ENCODE results near the gene MYO5A. TPM values are rescaled to one million over a fixed set of nuclear protein-coding genes. Genes with fewer than 3 reads are reported as not detected.
"Not testable (repeated sequence)": the region's sequence is repeated elsewhere in the genome, so short reads cannot be mapped to it uniquely, and the experiment has no call there.

MYO5A gene
- total and polyA plus RNA-seq, 2 donors (not counting 1 experiment from before 2014, with no cell fraction given), result 32.9 to 41.9 TPM

GRCh38 chr15:52552303-52552702 is 23.6 kb upstream of the MYO5A start:
- H4K20me1 ChIP-seq (ENCODE audit: control insufficient read depth, extremely low read depth, insufficient read depth, low read length), result no peaks in the 10 kb centered on the region
- H3K9me3 ChIP-seq (ENCODE audit: control insufficient read depth, insufficient read depth, low read depth, low read length), result no peaks in the 10 kb centered on the region
- peaks cover 30% of the 10 kb centered on the region for H3K79me2 ChIP-seq (ENCODE audit: control insufficient read depth, insufficient read depth, low read length)

GRCh38 chr15:52551762-52552161 is 23.1 kb upstream of the MYO5A start:
- Histone ChIP-seq H4K20me1 (ENCODE audit: control insufficient read depth, extremely low read depth, insufficient read depth, low read length) (no peaks in the 10 kb centered on the region), H3K9ac (ENCODE audit: insufficient read depth, low read length) (no peak overlapping the region), H2AFZ (ENCODE audit: low read length) (no peak overlapping the region), H3K36me3 (ENCODE audit: control insufficient read depth, insufficient read depth, low read length) (no peaks in the 10 kb centered on the region), H3K27me3 (ENCODE audit: control insufficient read depth, insufficient read depth, low read length) (no peaks in the 10 kb centered on the region), H3K9me3 (ENCODE audit: control insufficient read depth, insufficient read depth, low read depth, low read length) (no peaks in the 10 kb centered on the region), H3K27ac (ENCODE audit: insufficient read depth, low read length) (no peak overlapping the region), H3K4me2 (ENCODE audit: extremely low read depth, insufficient read depth, low read length) (no peak overlapping the region), H3K79me2 (ENCODE audit: control insufficient read depth, insufficient read depth, low read length) (peaks cover 24% of the 10 kb centered on the region), H3K4me1 (ENCODE audit: control insufficient read depth, extremely low read depth, insufficient read depth, low read length) (no peaks in the 10 kb centered on the region), H3K4me3 (replicated peaks in 1 of 4; ENCODE audit: control extremely low read depth in 1 of 4, insufficient read depth in 1 of 4, low read depth in 3 of 4, low read length in 4 of 4) (no peak overlapping the region)
- DNase-seq (ENCODE audit: low read depth in 2 of 2), result no peak
- TF ChIP-seq CTCF (conservative IDR thresholded peaks at IDR 0.05 in 1 of 2, IDR thresholded peaks at IDR 0.05 in 1 of 2; ENCODE audit: low read depth in 1 of 2, low read length in 2 of 2), result no peak
- no peak for TF ChIP-seq EZH2 (IDR thresholded peaks at IDR 0.05; ENCODE audit: low read length, missing control alignments)

More at GRCh38 chr15:52552303-52552702, 23.6 kb upstream of the MYO5A start:
- no peak for DNase-seq (ENCODE audit: low read depth in 2 of 2)
- H2AFZ ChIP-seq (ENCODE audit: low read length), result no peak overlapping the region
- no peak for TF ChIP-seq EZH2 (IDR thresholded peaks at IDR 0.05; ENCODE audit: low read length, missing control alignments)
- no peak for TF ChIP-seq CTCF (conservative IDR thresholded peaks at IDR 0.05 in 1 of 2, IDR thresholded peaks at IDR 0.05 in 1 of 2; ENCODE audit: low read depth in 1 of 2, low read length in 2 of 2)
- H3K4me1 ChIP-seq (ENCODE audit: control insufficient read depth, extremely low read depth, insufficient read depth, low read length), result no peaks in the 10 kb centered on the region
- H3K9ac ChIP-seq (ENCODE audit: insufficient read depth, low read length), result no peak overlapping the region
- no peaks in the 10 kb centered on the region for H3K36me3 ChIP-seq (ENCODE audit: control insufficient read depth, insufficient read depth, low read length)
- H3K4me2 ChIP-seq (ENCODE audit: extremely low read depth, insufficient read depth, low read length), result no peak overlapping the region
- no peaks in the 10 kb centered on the region for H3K27me3 ChIP-seq (ENCODE audit: control insufficient read depth, insufficient read depth, low read length)
- no peak overlapping the region for H3K4me3 ChIP-seq (replicated peaks in 1 of 4; ENCODE audit: control extremely low read depth in 1 of 4, insufficient read depth in 1 of 4, low read depth in 3 of 4, low read length in 4 of 4)
- no peak overlapping the region for H3K27ac ChIP-seq (ENCODE audit: insufficient read depth, low read length)

- H3K27me3 ChIP-seq (ENCODE audit: control insufficient read depth, insufficient read depth, low read length); H2AFZ ChIP-seq (ENCODE audit: low read length); DNase-seq (ENCODE audit: low read depth in 2 of 2); H3K36me3 ChIP-seq (ENCODE audit: control insufficient read depth, insufficient read depth, low read length); H3K9ac ChIP-seq (ENCODE audit: insufficient read depth, low read length); H3K4me3 ChIP-seq (replicated peaks in 1 of 4; ENCODE audit: control extremely low read depth in 1 of 4, insufficient read depth in 1 of 4, low read depth in 3 of 4, low read length in 4 of 4); H3K27ac ChIP-seq (ENCODE audit: insufficient read depth, low read length); H4K20me1 ChIP-seq (ENCODE audit: control insufficient read depth, extremely low read depth, insufficient read depth, low read length); H3K9me3 ChIP-seq (ENCODE audit: control insufficient read depth, insufficient read depth, low read depth, low read length); H3K4me1 ChIP-seq (ENCODE audit: control insufficient read depth, extremely low read depth, insufficient read depth, low read length); H3K4me2 ChIP-seq (ENCODE audit: extremely low read depth, insufficient read depth, low read length): not testable (repeated sequence)
- peaks cover 19% of the 10 kb centered on the region for H3K79me2 ChIP-seq (ENCODE audit: control insufficient read depth, insufficient read depth, low read length)
Observed at GRCh38 chr15:52551186-52551585, 22.5 kb upstream of the MYO5A start.

Measured in fibroblast of lung (primary cell).